Measurements from ENCODE around the gene CEACAM18.

The CEACAM18 gene

DNA sequence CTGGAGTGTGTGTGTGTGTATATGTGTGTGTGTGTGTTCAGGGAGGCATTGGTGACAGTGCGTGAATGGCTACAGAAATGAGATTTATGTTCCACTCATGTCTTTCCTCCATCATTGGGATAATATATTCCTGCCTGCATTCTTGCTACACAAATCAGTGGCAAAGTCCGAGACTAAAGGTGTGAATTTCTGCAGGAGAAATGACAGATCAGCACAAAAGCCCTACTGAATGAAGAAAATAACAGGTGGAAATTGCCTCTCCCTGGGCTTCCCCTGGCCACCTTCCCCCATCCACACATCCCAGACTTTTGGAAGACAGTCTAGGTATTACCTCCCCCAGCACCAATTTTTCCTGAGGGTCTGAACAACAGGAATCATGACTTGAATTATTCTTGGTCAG lies 43.0 kb downstream of the CEACAM18 start:
- TF ChIP-seq ZBTB48 (tag by site-specific recombination; IDR thresholded peaks at IDR 0.05) (no peak), OSR2 (tag by site-specific recombination; IDR thresholded peaks at IDR 0.05) (no peak), YY2 (tag by site-specific recombination; IDR thresholded peaks at IDR 0.05) (no peak), ZNF324 (tag by site-specific recombination; IDR thresholded peaks at IDR 0.05) (no peak), ZNF561 (tag by site-specific recombination; IDR thresholded peaks at IDR 0.05; ENCODE audit: borderline replicate concordance) (no peak), ZNF530 (tag by site-specific recombination; IDR thresholded peaks at IDR 0.05; ENCODE audit: low read depth) (no peak), ZBTB26 (tag by site-specific recombination; optimal IDR thresholded peaks at IDR 0.05) (no peak), ZNF280C (tag by site-specific recombination; IDR thresholded peaks at IDR 0.05) (no peak), ZNF791 (tag by site-specific recombination; IDR thresholded peaks at IDR 0.05) (no peak), HOXD13 (CRISPR knock-in tag; IDR thresholded peaks at IDR 0.05; ENCODE audit: borderline replicate concordance) (no peak), SETDB1 (IDR thresholded peaks at IDR 0.05; ENCODE audit: insufficient read length, low read length) (no peak), ZNF140 (tag by site-specific recombination; IDR thresholded peaks at IDR 0.05) (no peak), ZNF626 (tag by site-specific recombination; IDR thresholded peaks at IDR 0.05) (no peak), ZNF416 (tag by site-specific recombination; IDR thresholded peaks at IDR 0.05) (no peak)
- TF ChIP-seq, protein P1, sequence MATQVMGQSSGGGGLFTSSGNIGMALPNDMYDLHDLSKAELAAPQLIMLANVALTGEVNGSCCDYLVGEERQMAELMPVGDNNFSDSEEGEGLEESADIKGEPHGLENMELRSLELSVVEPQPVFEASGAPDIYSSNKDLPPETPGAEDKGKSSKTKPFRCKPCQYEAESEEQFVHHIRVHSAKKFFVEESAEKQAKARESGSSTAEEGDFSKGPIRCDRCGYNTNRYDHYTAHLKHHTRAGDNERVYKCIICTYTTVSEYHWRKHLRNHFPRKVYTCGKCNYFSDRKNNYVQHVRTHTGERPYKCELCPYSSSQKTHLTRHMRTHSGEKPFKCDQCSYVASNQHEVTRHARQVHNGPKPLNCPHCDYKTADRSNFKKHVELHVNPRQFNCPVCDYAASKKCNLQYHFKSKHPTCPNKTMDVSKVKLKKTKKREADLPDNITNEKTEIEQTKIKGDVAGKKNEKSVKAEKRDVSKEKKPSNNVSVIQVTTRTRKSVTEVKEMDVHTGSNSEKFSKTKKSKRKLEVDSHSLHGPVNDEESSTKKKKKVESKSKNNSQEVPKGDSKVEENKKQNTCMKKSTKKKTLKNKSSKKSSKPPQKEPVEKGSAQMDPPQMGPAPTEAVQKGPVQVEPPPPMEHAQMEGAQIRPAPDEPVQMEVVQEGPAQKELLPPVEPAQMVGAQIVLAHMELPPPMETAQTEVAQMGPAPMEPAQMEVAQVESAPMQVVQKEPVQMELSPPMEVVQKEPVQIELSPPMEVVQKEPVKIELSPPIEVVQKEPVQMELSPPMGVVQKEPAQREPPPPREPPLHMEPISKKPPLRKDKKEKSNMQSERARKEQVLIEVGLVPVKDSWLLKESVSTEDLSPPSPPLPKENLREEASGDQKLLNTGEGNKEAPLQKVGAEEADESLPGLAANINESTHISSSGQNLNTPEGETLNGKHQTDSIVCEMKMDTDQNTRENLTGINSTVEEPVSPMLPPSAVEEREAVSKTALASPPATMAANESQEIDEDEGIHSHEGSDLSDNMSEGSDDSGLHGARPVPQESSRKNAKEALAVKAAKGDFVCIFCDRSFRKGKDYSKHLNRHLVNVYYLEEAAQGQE (tag by site-specific recombination; IDR thresholded peaks at IDR 0.05): no peak
- TF ChIP-seq, protein P2, sequence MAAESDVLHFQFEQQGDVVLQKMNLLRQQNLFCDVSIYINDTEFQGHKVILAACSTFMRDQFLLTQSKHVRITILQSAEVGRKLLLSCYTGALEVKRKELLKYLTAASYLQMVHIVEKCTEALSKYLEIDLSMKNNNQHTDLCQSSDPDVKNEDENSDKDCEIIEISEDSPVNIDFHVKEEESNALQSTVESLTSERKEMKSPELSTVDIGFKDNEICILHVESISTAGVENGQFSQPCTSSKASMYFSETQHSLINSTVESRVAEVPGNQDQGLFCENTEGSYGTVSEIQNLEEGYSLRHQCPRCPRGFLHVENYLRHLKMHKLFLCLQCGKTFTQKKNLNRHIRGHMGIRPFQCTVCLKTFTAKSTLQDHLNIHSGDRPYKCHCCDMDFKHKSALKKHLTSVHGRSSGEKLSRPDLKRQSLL (tag by site-specific recombination; IDR thresholded peaks at IDR 0.05): no peak
- TF ChIP-seq, protein P3, sequence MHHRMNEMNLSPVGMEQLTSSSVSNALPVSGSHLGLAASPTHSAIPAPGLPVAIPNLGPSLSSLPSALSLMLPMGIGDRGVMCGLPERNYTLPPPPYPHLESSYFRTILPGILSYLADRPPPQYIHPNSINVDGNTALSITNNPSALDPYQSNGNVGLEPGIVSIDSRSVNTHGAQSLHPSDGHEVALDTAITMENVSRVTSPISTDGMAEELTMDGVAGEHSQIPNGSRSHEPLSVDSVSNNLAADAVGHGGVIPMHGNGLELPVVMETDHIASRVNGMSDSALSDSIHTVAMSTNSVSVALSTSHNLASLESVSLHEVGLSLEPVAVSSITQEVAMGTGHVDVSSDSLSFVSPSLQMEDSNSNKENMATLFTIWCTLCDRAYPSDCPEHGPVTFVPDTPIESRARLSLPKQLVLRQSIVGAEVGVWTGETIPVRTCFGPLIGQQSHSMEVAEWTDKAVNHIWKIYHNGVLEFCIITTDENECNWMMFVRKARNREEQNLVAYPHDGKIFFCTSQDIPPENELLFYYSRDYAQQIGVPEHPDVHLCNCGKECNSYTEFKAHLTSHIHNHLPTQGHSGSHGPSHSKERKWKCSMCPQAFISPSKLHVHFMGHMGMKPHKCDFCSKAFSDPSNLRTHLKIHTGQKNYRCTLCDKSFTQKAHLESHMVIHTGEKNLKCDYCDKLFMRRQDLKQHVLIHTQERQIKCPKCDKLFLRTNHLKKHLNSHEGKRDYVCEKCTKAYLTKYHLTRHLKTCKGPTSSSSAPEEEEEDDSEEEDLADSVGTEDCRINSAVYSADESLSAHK (tag by site-specific recombination; IDR thresholded peaks at IDR 0.05): no peak
- TF ChIP-seq, protein P4, sequence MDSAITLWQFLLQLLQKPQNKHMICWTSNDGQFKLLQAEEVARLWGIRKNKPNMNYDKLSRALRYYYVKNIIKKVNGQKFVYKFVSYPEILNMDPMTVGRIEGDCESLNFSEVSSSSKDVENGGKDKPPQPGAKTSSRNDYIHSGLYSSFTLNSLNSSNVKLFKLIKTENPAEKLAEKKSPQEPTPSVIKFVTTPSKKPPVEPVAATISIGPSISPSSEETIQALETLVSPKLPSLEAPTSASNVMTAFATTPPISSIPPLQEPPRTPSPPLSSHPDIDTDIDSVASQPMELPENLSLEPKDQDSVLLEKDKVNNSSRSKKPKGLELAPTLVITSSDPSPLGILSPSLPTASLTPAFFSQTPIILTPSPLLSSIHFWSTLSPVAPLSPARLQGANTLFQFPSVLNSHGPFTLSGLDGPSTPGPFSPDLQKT (IDR thresholded peaks at IDR 0.05; ENCODE audit: borderline replicate concordance, low read depth, low read length): no peak
- no peaks in the 10 kb centered on the region for H3K36me3 ChIP-seq (ENCODE audit: control insufficient read depth in 2 of 2, insufficient read depth in 1 of 2, low read length in 2 of 2)
- H3K4me3 ChIP-seq (ENCODE audit: low read depth, low read length): no peak overlapping the region
- no peaks in the 10 kb centered on the region for H3K4me1 ChIP-seq (ENCODE audit: control insufficient read depth, insufficient read depth, low read length)
- H3K27ac ChIP-seq (ENCODE audit: extremely low read depth, low read depth, low read length): no peak overlapping the region
- ChIA-PET POLR2A (no interaction called here), CTCF (interaction anchor here (0.5 kb wide), 1 partner anchor 281 kb away, joined by 5 read pairs; no protein-coding TSS in a partner anchor)
- H3K9me3 ChIP-seq (ENCODE audit: control insufficient read depth, insufficient read depth, low read depth, low read length): no peaks in the 10 kb centered on the region
